ENCODE data around the gene KLF7.

The KLF7 gene

DNA sequence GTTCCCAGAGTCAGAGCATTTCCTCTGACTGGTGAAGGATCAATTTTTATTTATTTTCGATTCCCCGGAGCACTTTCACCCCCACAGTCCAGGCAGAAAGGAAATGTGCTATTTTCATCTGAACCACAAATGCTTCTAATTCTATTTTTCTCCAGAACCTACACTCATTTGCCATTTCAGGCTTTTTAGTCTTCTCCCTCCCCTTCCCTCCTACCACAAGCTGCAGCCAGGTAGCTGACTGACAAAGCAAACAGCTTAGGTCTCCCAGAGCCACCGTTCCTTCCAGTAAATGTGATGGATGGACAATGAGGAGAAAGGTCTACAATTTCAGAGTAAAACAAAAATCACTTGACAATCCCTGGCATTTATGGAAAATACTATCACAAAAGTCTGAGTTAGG, 76.9 kb downstream of the KLF7 start:
- no peak for DNase-seq

GRCh38 chr2:207088276-207088675, 77.5 kb downstream of the KLF7 start:
- DNase-seq: no peak

GRCh38 chr2:207087046-207087902, 78.5 kb downstream of the KLF7 start:
- DNase-seq: no peak

DNA sequence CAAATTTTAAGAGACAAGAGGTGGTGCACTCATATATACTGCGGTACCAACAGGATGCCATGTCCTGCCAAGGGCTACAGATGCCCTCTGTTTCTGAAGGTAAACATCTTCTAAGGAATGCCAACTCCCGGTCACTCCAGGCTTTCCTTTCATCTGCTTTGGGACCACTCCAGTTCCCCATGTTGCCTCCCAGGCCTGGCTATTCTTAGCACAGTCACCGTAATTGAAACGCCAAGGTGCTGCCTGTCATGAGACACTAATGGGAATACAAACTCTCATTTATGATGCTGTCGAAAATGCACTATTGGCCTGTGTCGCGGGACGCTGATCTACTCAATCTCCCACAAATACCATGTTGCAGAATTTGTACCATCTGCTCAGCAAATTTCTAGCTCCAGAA, 79.6 kb downstream of the KLF7 start:
- no peak for DNase-seq

DNA sequence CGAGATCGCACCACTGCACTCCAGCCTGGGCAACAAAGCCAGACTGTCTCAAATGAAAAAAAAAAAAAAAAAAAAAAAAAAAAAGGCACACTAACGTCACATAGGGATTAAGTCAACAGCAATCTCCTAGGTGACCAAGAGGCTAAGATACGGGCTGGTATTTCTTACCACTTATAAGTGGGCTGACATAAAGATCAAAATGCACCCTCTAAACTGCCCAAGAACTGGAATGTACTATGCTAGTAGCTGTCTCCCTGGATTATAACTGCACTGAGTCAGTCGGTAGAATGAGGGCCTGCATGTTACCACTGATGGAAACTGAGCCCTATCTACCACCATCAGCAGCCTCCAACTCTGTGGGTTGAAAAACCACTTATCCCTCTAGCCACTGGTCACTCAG, 80.6 kb downstream of the KLF7 start:
- no peak for DNase-seq

DNA sequence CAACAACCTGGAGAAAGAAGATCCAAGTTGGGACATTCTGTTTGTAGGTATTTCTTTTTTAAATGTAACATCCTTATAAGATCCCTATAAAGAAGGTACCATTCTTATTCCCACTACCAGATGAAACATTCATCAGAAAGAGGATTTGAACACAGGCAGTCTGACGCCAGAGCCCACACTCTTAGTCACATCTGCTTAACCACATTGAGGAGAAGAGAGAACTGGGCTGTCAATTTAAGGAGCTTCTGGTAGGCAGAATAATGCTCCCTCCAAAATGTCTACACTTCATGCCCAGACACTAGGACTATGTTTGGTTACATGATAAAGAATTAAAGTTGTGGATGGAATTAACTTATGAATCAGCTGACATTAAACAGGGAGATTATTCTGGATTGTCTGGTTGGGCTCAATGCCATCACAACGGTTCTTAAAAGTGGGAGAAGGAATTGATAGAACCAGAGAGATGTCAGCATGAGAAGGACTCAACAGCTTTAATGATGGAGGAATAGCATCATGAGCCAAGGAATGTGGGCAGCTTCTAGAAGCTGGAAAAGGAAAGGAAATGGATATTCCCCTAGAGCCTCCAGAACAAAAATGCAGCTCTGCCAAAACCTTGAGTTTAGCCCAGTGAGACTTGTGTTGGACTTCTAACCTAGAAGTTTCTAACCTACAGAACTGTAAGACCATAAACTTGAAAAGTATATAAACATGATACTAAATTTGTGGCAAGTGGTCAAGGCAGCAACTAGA, 82.2 kb downstream of the KLF7 start:
- peak; percentile 56 for DNase-seq

DNA sequence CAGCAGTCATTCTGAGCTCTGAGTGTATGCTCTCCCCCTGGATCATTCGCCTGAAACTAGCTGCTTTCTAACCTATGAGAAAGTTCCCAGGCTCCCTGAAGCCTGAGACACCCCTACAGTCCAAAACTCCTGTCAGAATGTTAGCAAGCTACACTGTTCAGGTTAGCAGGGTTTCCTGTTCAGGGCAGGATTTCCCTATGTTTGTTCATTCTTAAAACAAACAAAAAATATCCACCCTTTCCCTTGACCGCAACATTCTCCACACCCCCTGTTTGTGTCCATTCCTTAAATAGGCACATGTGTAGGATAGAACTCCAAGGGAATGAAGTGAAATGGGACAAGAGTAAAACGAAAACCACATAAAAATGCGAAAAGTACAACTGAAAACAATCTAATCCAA, 83.1 kb downstream of the KLF7 start:
- no peak for DNase-seq

- no peak for DNase-seq
These were observed 87.5 kb downstream of the KLF7 start for GRCh38 chr2:207078186-207078798.

DNA sequence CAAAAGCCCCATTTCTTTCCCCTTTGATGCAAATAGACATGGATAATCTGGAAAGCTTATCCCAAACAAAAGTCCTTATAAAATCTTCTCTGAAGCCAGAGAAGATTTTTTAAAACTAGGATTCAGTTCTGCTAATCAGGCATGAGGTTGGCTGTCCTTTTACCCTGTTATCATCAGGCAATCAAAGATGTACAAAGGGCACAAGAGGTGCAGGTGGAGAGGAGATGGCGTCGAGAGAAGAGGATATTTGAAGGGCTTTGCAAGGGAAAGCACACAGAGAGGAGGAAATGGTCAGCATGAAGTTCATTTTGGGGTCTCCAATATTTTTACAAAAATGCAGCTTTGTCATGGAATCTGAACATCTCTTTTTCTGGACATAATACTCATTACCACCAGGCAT, 88.5 kb downstream of the KLF7 start:
- no peak for DNase-seq

GRCh38 chr2:207075456-207075855, 90.3 kb downstream of the KLF7 start:
- DNase-seq: no peak

DNA sequence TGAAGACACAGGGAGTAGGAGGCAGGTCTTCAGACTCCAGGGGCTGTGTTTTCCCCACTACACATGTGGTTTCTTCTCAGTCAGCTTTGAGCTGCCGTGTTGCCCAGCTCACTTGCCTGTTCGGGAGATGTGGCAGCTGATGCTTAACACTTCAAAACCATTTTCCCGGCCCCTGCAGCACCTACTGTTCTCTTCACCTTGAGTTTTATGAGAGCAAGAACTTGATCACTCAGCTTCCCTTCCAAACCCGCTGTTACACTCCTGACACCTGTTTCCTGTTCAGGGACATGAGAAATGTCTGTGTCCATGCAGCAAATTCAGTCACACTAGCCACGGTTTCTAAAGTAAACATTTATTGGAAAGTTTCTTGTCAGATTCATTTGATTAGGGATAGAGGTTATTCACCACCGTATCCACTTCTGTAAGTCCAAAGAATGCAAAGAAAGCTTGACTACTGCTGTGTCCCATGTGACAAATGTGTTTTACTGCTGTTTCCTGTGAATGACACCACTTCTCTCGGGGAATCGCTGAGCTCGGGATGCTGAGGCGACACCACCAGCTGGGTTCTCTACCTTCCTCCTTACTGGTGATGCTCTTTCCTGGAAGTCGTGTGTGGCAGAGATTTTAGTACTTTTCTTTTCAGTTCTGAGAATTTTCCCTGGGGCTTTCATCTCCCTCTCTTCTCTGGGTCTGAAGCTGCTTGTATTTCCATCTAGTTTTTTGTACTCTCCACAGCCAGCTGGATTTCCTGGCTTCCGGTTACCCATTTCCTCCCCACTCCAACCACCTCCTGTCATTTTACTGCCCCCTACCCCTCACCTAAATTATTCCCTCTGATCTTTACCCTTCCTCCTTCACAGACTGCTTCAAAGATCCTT, 91.7 kb downstream of the KLF7 start:
- no peak for DNase-seq

GRCh38 chr2:207073412-207073800, 92.3 kb downstream of the KLF7 start:
- no peak for DNase-seq

GRCh38 chr2:207072571-207072970, 93.2 kb downstream of the KLF7 start:
- DNase-seq: peak; percentile 10

GRCh38 chr2:207071820-207072219, 93.9 kb downstream of the KLF7 start:
- DNase-seq: no peak

DNA sequence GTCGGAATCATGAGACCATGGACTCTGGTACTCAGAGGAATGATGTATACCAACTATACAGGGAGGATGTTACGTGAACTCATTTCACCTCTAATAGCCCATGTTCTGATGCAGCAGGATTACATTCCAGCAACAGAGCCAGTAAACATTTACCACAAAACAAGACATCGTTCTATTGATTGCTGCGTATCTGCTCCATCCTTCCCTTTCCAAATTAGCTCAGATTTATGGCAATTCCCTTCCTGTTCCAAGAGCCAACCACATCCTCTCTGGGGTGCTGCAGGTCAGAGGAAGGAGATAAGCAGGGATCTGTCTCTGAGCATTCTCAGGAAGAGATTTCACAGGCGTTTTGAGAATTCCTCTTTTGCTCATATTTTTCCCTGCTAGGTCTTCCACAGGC, 98.3 kb downstream of the KLF7 start:
- no peak for DNase-seq

DNA sequence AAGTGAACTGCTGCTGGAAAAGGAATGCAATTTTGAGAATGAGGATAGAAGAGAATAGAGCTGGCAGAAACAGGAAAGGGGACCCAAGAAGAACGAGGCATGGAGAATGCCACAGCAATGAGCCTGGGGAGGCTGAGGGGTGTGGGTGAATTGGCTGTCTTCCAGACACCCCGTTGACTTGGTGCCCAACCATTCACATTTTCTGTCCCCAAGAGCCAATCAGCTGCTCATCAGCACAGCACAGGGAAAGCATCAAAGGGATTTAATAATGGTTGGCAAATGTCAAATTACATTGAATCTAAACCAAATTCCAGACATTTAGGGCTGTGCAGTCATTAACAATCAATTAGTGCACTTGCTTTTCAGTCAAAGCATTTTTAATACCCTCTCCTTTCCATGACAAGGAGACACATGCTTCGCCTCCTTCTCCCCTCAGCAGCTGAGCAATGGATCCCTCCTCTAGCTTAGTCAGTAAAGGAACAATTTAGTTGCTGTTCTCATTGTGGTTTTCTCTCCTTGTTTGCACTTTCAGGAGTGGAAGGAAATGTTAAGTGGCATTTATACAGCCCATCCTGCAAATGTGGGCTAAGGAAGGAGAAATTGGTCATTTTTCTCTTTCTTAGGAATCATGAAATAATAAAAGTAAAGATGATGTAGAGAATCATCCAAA, 98.8 kb downstream of the KLF7 start:
- DNase-seq: no peak

- no peak for DNase-seq
These were observed 99.6 kb downstream of the KLF7 start for GRCh38 chr2:207066166-207066565.

- DNase-seq: no peak
These were observed 101.5 kb downstream of the KLF7 start for GRCh38 chr2:207064128-207064690.

- no peak for DNase-seq
These were observed 104.6 kb downstream of the KLF7 start for GRCh38 chr2:207061181-207061580.

- no peak for DNase-seq
These were observed 110.5 kb downstream of the KLF7 start for GRCh38 chr2:207055257-207055656.

- no peak for DNase-seq
These were observed 111.2 kb downstream of the KLF7 start for GRCh38 chr2:207054521-207054920.

GRCh38 chr2:207051385-207051965, 114.3 kb downstream of the KLF7 start:
- peak; percentile 25 for DNase-seq
